ENCODE results near the gene DCP1A.
"Not testable (repeated sequence)": the region's sequence is repeated elsewhere in the genome, so short reads cannot be mapped to it uniquely, and the experiment has no call there.

DCP1A gene

GRCh38 chr3:53327986-53328385, 19.4 kb downstream of the DCP1A start:
- DNase-seq, result not testable (repeated sequence)

GRCh38 chr3:53324105-53324504, 23.2 kb downstream of the DCP1A start:
- no peak for DNase-seq

- no peak for DNase-seq
Measured at GRCh38 chr3:53320697-53321096, 26.6 kb downstream of the DCP1A start.

- no peak for DNase-seq
Measured at GRCh38 chr3:53318522-53318921, 28.8 kb downstream of the DCP1A start.

GRCh38 chr3:53312832-53313231, 34.5 kb downstream of the DCP1A start:
- DNase-seq, result no peak

- DNase-seq, result no peak
Measured at GRCh38 chr3:53311882-53312281, 35.5 kb downstream of the DCP1A start.

GRCh38 chr3:53303957-53304356, 43.4 kb downstream of the DCP1A start:
- DNase-seq, result no peak

- DNase-seq, result no peak
Measured at GRCh38 chr3:53303549-53303948, 43.8 kb downstream of the DCP1A start.

GRCh38 chr3:53300826-53301225, 46.5 kb downstream of the DCP1A start:
- no peak for DNase-seq

- not testable (repeated sequence) for DNase-seq
Measured at GRCh38 chr3:53299611-53300023, 47.7 kb downstream of the DCP1A start.

- DNase-seq, result no peak
Measured at GRCh38 chr3:53295410-53295809, 51.9 kb downstream of the DCP1A start.

GRCh38 chr3:53293867-53294266, 53.5 kb downstream of the DCP1A start:
- no peak for DNase-seq

- DNase-seq, result no peak
Measured at GRCh38 chr3:53288214-53288613, 59.1 kb downstream of the DCP1A start.

- DNase-seq, result no peak
Measured at GRCh38 chr3:53287131-53287629, 60.2 kb downstream of the DCP1A start.

GRCh38 chr3:53286727-53287126, 60.6 kb downstream of the DCP1A start:
- no peak for DNase-seq

GRCh38 chr3:53282581-53282980, 64.8 kb downstream of the DCP1A start:
- no peak for DNase-seq

- no peak for DNase-seq
Measured at GRCh38 chr3:53278667-53279066, 68.7 kb downstream of the DCP1A start.

- no peak for DNase-seq
Measured at GRCh38 chr3:53274938-53275605, 72.3 kb downstream of the DCP1A start.

GRCh38 chr3:53273146-53273670, 74.1 kb downstream of the DCP1A start:
- DNase-seq, result no peak

GRCh38 chr3:53269888-53270880, 77.2 kb downstream of the DCP1A start:
- DNase-seq, result peak; percentile 45

GRCh38 chr3:53269193-53269592, 78.2 kb downstream of the DCP1A start:
- DNase-seq, result not testable (repeated sequence)

- no peak for DNase-seq
Measured at GRCh38 chr3:53267766-53268165, 79.6 kb downstream of the DCP1A start.

- DNase-seq, result no peak
Measured at GRCh38 chr3:53264718-53265117, 82.6 kb downstream of the DCP1A start.

- no peak for DNase-seq
Measured at GRCh38 chr3:53263907-53264306, 83.4 kb downstream of the DCP1A start.

Measured in left hindlimb (tissue), 1 donor.